ENCODE measurements around the gene RASAL2.

- TF ChIP-seq CTCF (IDR thresholded peaks at IDR 0.05) (no peak), POLR2A (IDR thresholded peaks at IDR 0.05) (no peak)
Measured at GRCh38 chr1:178223289-178223688, 129.4 kb downstream of the RASAL2 start.
